Heart left ventricle (tissue), 16 donors: Measurements from ENCODE around the gene DDX53. TPM values are rescaled to one million over a fixed set of nuclear protein-coding genes. Genes with fewer than 3 reads are reported as not detected.

ENCODE experiments used
- ATAC-seq, 4 donors: fragments of 200-7000 bp; cut with Tn5 transposase; one replicate each; pipeline ENCODE4 v1.9.1; 2020 to 2022; ENCODE audit warnings: moderate library complexity in 4 of 4, mild to moderate bottlenecking in 3 of 4, moderate number of reproducible peaks in 1 of 4
- DNase-seq, 5 donors: peaks; one replicate each; pipeline ENCODE4 v3.0.0-alpha.2; 2020
- H3K27ac ChIP-seq, 12 donors: fragments of 200-600 bp; sonication (generic) in 4 of 12; one replicate each; pipeline versions ENCODE4 v1.5.0 to v1.8.0; 2016 to 2022; ENCODE audit warnings: mild to moderate bottlenecking in 2 of 12
- H3K27me3 ChIP-seq, 9 donors: fragments of 200-600 bp; sonication (generic) in 2 of 9; one replicate each; pipeline versions ENCODE4 v1.5.1 to v1.8.0; 2016 to 2022; ENCODE audit warnings: mild to moderate bottlenecking in 3 of 9
- H3K36me3 ChIP-seq, 9 donors: fragments of 200-600 bp; sonication (generic) in 2 of 9; one replicate each; pipeline versions ENCODE4 v1.5.0 to v1.8.0; 2018 to 2022; ENCODE audit warnings: mild to moderate bottlenecking in 2 of 9
- H3K4me1 ChIP-seq, 12 donors: fragments of 200-600 bp; sonication (generic) in 4 of 12; one replicate each; pipeline versions ENCODE4 v1.5.0 to v1.8.0; 2016 to 2022; ENCODE audit warnings: mild to moderate bottlenecking in 3 of 12
- H3K4me3 ChIP-seq, 12 donors: fragments of 200-600 bp; sonication (generic) in 4 of 12; one replicate each; pipeline versions ENCODE4 v1.5.0 to v1.8.0; 2017 to 2022; ENCODE audit warnings: mild to moderate bottlenecking in 9 of 12, moderate library complexity in 4 of 12
- H3K9me3 ChIP-seq, 12 donors: fragments of 200-600 bp; sonication (generic) in 4 of 12; one replicate each; pipeline versions ENCODE4 v1.5.0 to v1.8.0; 2016 to 2022; ENCODE audit warnings: mild to moderate bottlenecking in 1 of 12
- CTCF ChIP-seq, 12 donors: fragments of 200-600 bp; sonication (generic) in 4 of 12; IDR thresholded peaks; one replicate each; pipeline versions ENCODE4 v1.5.0 to v1.8.0; 2018 to 2022; ENCODE audit warnings: antibody characterized with exemption in 12 of 12, mild to moderate bottlenecking in 5 of 12
- POLR2A ChIP-seq, 2 donors: fragments of 450-650 bp; IDR thresholded peaks; one replicate each; pipeline ENCODE4 v1.6.1; 2017; ENCODE audit warnings: antibody characterized with exemption in 2 of 2, mild to moderate bottlenecking in 2 of 2, moderate library complexity in 2 of 2
- WGBS, 4 donors: extraction: QIAGEN DNeasy Blood & Tissue Kit in 2 of 4; methylation state at CpG; one replicate each; pipeline versions ENCODE4 v1.1.5 to v1.1.7; 2013 to 2018; 5-methylcytosine and 5-hydroxymethylcytosine counted together
- intact Hi-C, 10 donors: fragments of 100-400 bp; cut with DNase I; formaldehyde crosslinking; loops; one replicate each; pipeline versions ENCODE4 v1.11.1 to v1.14.2; 2022
- polyA plus RNA-seq, 2 donors: library from polyadenylated mRNA; stranded (reverse); fragments of 200-250 nt; gene quantifications; one replicate each; pipeline ENCODE4 v1.2.3, GENCODE V29; 2013
- total RNA-seq, 9 donors: library from RNA; depleted of rRNA in 2 of 9; stranded (reverse); fragments of >200 nt in 2 of 9; fragmentation: NEBNext Ultra II Directional in 3 of 9; extraction: Animal tissue kit (Norgen Biotek cat#: 25700) in 3 of 9; gene quantifications; one replicate each; pipeline versions ENCODE4 v1.1.0 to v1.2.4, GENCODE V29; 2016 to 2023
- donor health status: ischemic (EF 13 %, LVEDD 7.1; RV severe dilation, severe dysfunction).
- donor health status: healthy with polysubstance abuse.
- donor health status: DM: no; HTN: yes; CAD: no.
- donor health status: DM: no; HTN: no; CAD: no.
- donor health status: ischemic (EF 25% LVEDD 6.9; RV normal size, moderate dysfunction).
- donor health status: ischemic (EF 25% LVEDD 5.7; RV mildly dilated, moderate dysfunction).
- donor health status: healthy.
- donor health status: DM: yes; HTN: yes; CAD: no.
- donor health status: ischemic (EF 35%, LVEDD 5.7; RV mildly dilated, moderate dysfunction).
- donor health status: nonischemic (EF 11% LVEDD 7.7; RV severe dilation, severe dysfunction).
- donor health status: DM: yes; HTN: yes; CAD: no.
- donor health status: PGD.
- donor health status: ischemic (EF 29% LVEDD 5.4; RV normal size, mild dysfunction).
- donor health status: nonischemic (EF 23%, LVEDD 6.1; RV moderate dilation, normal function).

DDX53 gene
- total and polyA plus RNA-seq, 11 donors = not detected

GRCh38 chrX:23046443-23046842 is 46.7 kb downstream of the DDX53 start:
- Histone ChIP-seq H3K4me3 (no peak overlapping the region), H3K27me3 (no peaks in the 10 kb centered on the region), H3K4me1 (no peaks in the 10 kb centered on the region), H3K9me3 (no peaks in the 10 kb centered on the region), H3K27ac (no peak overlapping the region), H3K36me3 (no peaks in the 10 kb centered on the region)
- no peak for ATAC-seq
- DNase-seq = no peak
- WGBS, 4 donors = 77 to 82% (median 79%) methylated on average over 2 of the region's 2 CpGs
- TF ChIP-seq CTCF (IDR thresholded peaks at IDR 0.05) (no peak), POLR2A (IDR thresholded peaks at IDR 0.05) (no peak)
- intact Hi-C loops = no loop called here

GRCh38 chrX:23048806-23049573 is 49.2 kb downstream of the DDX53 start:
- Histone ChIP-seq H3K9me3 (no peaks in the 10 kb centered on the region), H3K27ac (no peak overlapping the region), H3K4me3 (no peak overlapping the region), H3K27me3 (no peaks in the 10 kb centered on the region), H3K36me3 (no peaks in the 10 kb centered on the region), H3K4me1 (no peaks in the 10 kb centered on the region)
- 67 to 75% (median 73%) methylated on average over 2 of the region's 2 CpGs for WGBS, 4 donors
- ATAC-seq = no peak
- intact Hi-C loops = no loop called here
- DNase-seq = no peak
- no peak for TF ChIP-seq CTCF (IDR thresholded peaks at IDR 0.05)
- TF ChIP-seq POLR2A (IDR thresholded peaks at IDR 0.05) = no peak

GRCh38 chrX:23052324-23052723 is 52.6 kb downstream of the DDX53 start:
- ATAC-seq (no peak), DNase-seq (no peak)
- TF ChIP-seq POLR2A (IDR thresholded peaks at IDR 0.05) (no peak), CTCF (IDR thresholded peaks at IDR 0.05) (no peak)
- Histone ChIP-seq H3K27me3 (no peaks in the 10 kb centered on the region), H3K9me3 (no peaks in the 10 kb centered on the region), H3K36me3 (no peaks in the 10 kb centered on the region), H3K27ac (no peak overlapping the region), H3K4me1 (no peaks in the 10 kb centered on the region), H3K4me3 (no peak overlapping the region)
- WGBS, 4 donors = 70 to 97% (median 87%) methylated on average over 3 of the region's 3 CpGs
- intact Hi-C loops = no loop called here
